T-helper 2 cell treated with Interferon-gamma antibody and Interleukin-4, amounts not matched to agents 5 μg/mL and 100 μg/mL, for 36 hours (primary cell): ENCODE measurements around the gene RAMP3.
"Not testable (repeated sequence)": the region's sequence is repeated elsewhere in the genome, so short reads cannot be mapped to it uniquely, and the experiment has no call there.

Source experiments
- DNase-seq: peaks from one replicate; pipeline ENCODE4 v3.0.0; 2021; ENCODE audit warnings: low spot score
- H3K27ac Mint-ChIP-seq: one replicate; pipeline ENCODE4 v1.8.0; 2021; ENCODE audit warnings: mild to moderate bottlenecking, mixed read lengths
- H3K27me3 Mint-ChIP-seq: one replicate; pipeline ENCODE4 v1.8.0; 2021; ENCODE audit warnings: low read depth, mixed read lengths
- H3K36me3 Mint-ChIP-seq: one replicate; pipeline ENCODE4 v1.8.0; 2021; ENCODE audit warnings: low read depth, mixed read lengths
- H3K4me1 Mint-ChIP-seq: one replicate; pipeline ENCODE4 v1.8.0; 2021; ENCODE audit warnings: low read depth, mixed read lengths
- H3K4me3 Mint-ChIP-seq: one replicate; pipeline ENCODE4 v1.8.0; 2022; ENCODE audit warnings: mild to moderate bottlenecking, moderate library complexity, mixed read lengths
- H3K9me3 Mint-ChIP-seq: one replicate; pipeline ENCODE4 v1.8.0; 2021; ENCODE audit warnings: mixed read lengths

RAMP3 gene

GRCh38 chr7:45157653-45158401, at the start of gene RAMP3:
Gene RAMP3 (plus strand): TSS chr7:45157791. CDS start chr7:45157829, 38 bp downstream.
- no peaks in the 10 kb centered on the region for H3K36me3 Mint-ChIP-seq
- no peaks in the 10 kb centered on the region for H3K9me3 Mint-ChIP-seq
- no peak within 1 kb of the TSS for H3K27ac Mint-ChIP-seq
- H3K4me3 Mint-ChIP-seq: no peak within 1 kb of the TSS
- H3K27me3 Mint-ChIP-seq: peaks cover 29% of the 10 kb centered on the region
- no peak for DNase-seq
- H3K4me1 Mint-ChIP-seq: peaks cover 8% of the 10 kb centered on the region

GRCh38 chr7:45108863-45109262, 48.7 kb upstream of the RAMP3 start:
- Mint-ChIP-seq H3K4me1 (peaks cover 33% of the 10 kb centered on the region), H3K27ac (peak overlapping the region; percentile 62), H3K36me3 (peaks cover 36% of the 10 kb centered on the region), H3K9me3 (no peaks in the 10 kb centered on the region), H3K27me3 (peaks cover 4% of the 10 kb centered on the region), H3K4me3 (peak overlapping the region; percentile 29)
- no peak for DNase-seq

GRCh38 chr7:45111298-45112223, 46.0 kb upstream of the RAMP3 start, which contains the start of gene TBRG4:
Gene TBRG4 (minus strand): TSS chr7:45111697. CDS start chr7:45109237, 2,460 bp downstream.
- Mint-ChIP-seq H3K4me1 (peaks cover 36% of the 10 kb centered on the region), H3K27ac (peak within 1 kb of the TSS; percentile 98), H3K27me3 (peaks cover 22% of the 10 kb centered on the region), H3K9me3 (no peaks in the 10 kb centered on the region), H3K4me3 (peak within 1 kb of the TSS; percentile 95), H3K36me3 (peaks cover 28% of the 10 kb centered on the region)
- DNase-seq: peak; percentile 96

- Mint-ChIP-seq H3K4me3 (peak overlapping the region; percentile 95), H3K9me3 (no peaks in the 10 kb centered on the region), H3K27ac (peak overlapping the region; percentile 77), H3K36me3 (peaks cover 21% of the 10 kb centered on the region), H3K4me1 (peaks cover 32% of the 10 kb centered on the region), H3K27me3 (peaks cover 22% of the 10 kb centered on the region)
- DNase-seq: no peak
Measured at GRCh38 chr7:45112648-45113047, 44.9 kb upstream of the RAMP3 start.

GRCh38 chr7:45114257-45114656, 43.3 kb upstream of the RAMP3 start:
- H3K36me3 Mint-ChIP-seq, DNase-seq, H3K27ac Mint-ChIP-seq, H3K4me3 Mint-ChIP-seq, H3K9me3 Mint-ChIP-seq: not testable (repeated sequence)
- Mint-ChIP-seq H3K27me3 (peaks cover 22% of the 10 kb centered on the region), H3K4me1 (peaks cover 23% of the 10 kb centered on the region)

- Mint-ChIP-seq H3K36me3 (peaks cover 7% of the 10 kb centered on the region), H3K4me1 (peaks cover 20% of the 10 kb centered on the region), H3K4me3 (no peak overlapping the region), H3K27ac (no peak overlapping the region), H3K9me3 (no peaks in the 10 kb centered on the region), H3K27me3 (peaks cover 22% of the 10 kb centered on the region)
- no peak for DNase-seq
Measured at GRCh38 chr7:45114926-45115325, 42.7 kb upstream of the RAMP3 start.

- Mint-ChIP-seq H3K27me3 (peaks cover 22% of the 10 kb centered on the region), H3K4me3 (no peak overlapping the region), H3K9me3 (no peaks in the 10 kb centered on the region), H3K36me3 (peaks cover 2% of the 10 kb centered on the region), H3K27ac (no peak overlapping the region), H3K4me1 (peaks cover 14% of the 10 kb centered on the region)
- no peak for DNase-seq
Measured at GRCh38 chr7:45116048-45116447, 41.5 kb upstream of the RAMP3 start.

- Mint-ChIP-seq H3K36me3 (no peaks in the 10 kb centered on the region), H3K4me1 (peaks cover 10% of the 10 kb centered on the region), H3K27me3 (peaks cover 19% of the 10 kb centered on the region), H3K4me3 (no peak overlapping the region), H3K27ac (no peak overlapping the region), H3K9me3 (no peaks in the 10 kb centered on the region)
- no peak for DNase-seq
Measured at GRCh38 chr7:45117582-45117981, 40.0 kb upstream of the RAMP3 start.

GRCh38 chr7:45118292-45118691, 39.3 kb upstream of the RAMP3 start:
- no peak for DNase-seq
- Mint-ChIP-seq H3K4me3 (no peak overlapping the region), H3K27ac (no peak overlapping the region), H3K36me3 (no peaks in the 10 kb centered on the region), H3K9me3 (no peaks in the 10 kb centered on the region), H3K27me3 (peaks cover 19% of the 10 kb centered on the region), H3K4me1 (peaks cover 15% of the 10 kb centered on the region)

GRCh38 chr7:45118889-45119331, 38.7 kb upstream of the RAMP3 start:
- DNase-seq: no peak
- Mint-ChIP-seq H3K27ac (no peak overlapping the region), H3K4me3 (no peak overlapping the region), H3K4me1 (peaks cover 21% of the 10 kb centered on the region), H3K9me3 (no peaks in the 10 kb centered on the region), H3K27me3 (peaks cover 19% of the 10 kb centered on the region), H3K36me3 (no peaks in the 10 kb centered on the region)

- DNase-seq: no peak
- no peaks in the 10 kb centered on the region for H3K9me3 Mint-ChIP-seq
- no peak overlapping the region for H3K4me3 Mint-ChIP-seq
- H3K27ac Mint-ChIP-seq: no peak overlapping the region
- H3K27me3 Mint-ChIP-seq: peaks cover 14% of the 10 kb centered on the region
- peaks cover 21% of the 10 kb centered on the region for H3K4me1 Mint-ChIP-seq
- no peaks in the 10 kb centered on the region for H3K36me3 Mint-ChIP-seq
Measured at GRCh38 chr7:45119550-45119949, 38.0 kb upstream of the RAMP3 start.

GRCh38 chr7:45122975-45123860, 34.4 kb upstream of the RAMP3 start:
- H3K9me3 Mint-ChIP-seq: no peaks in the 10 kb centered on the region
- peak overlapping the region; percentile 90 for H3K27ac Mint-ChIP-seq
- no peaks in the 10 kb centered on the region for H3K27me3 Mint-ChIP-seq
- H3K36me3 Mint-ChIP-seq: no peaks in the 10 kb centered on the region
- DNase-seq: no peak
- H3K4me1 Mint-ChIP-seq: peaks cover 19% of the 10 kb centered on the region
- peak overlapping the region; percentile 76 for H3K4me3 Mint-ChIP-seq

- Mint-ChIP-seq H3K27me3 (no peaks in the 10 kb centered on the region), H3K9me3 (no peaks in the 10 kb centered on the region), H3K27ac (peak overlapping the region; percentile 90), H3K4me3 (no peak overlapping the region), H3K4me1 (peaks cover 15% of the 10 kb centered on the region), H3K36me3 (no peaks in the 10 kb centered on the region)
- no peak for DNase-seq
Measured at GRCh38 chr7:45123913-45124710, 33.5 kb upstream of the RAMP3 start.
